DND-41 (cell line): Measurements from ENCODE around the gene NETO1.

ENCODE experiments used
- ATAC-seq: fragments of 200-7000 bp; cut with Tn5 transposase; 3 replicates; pipeline ENCODE4 v1.9.1; 2021; ENCODE audit warnings: low read depth; ENCODE audit not compliant: insufficient read depth
- DNase-seq: peaks from one replicate; pipeline ENCODE4 v3.0.0-alpha.2; 2020
- H2AFZ ChIP-seq: 2 replicates; pipeline ENCODE4 v1.6.0; 2012; ENCODE audit warnings: low read depth, low read length
- H3K27ac ChIP-seq: 2 replicates; pipeline ENCODE4 v1.5.1; 2012; ENCODE audit warnings: low read length, inconsistent platforms
- H3K27me3 ChIP-seq: fragments of 200-600 bp; sonication (generic); 2 replicates; pipeline ENCODE4 v1.6.0; 2012; ENCODE audit warnings: low read length, mild to moderate bottlenecking, inconsistent platforms; ENCODE audit not compliant: insufficient read depth, poor library complexity
- H3K36me3 ChIP-seq: 2 replicates; pipeline ENCODE4 v1.5.1; 2012; ENCODE audit warnings: low read length, inconsistent platforms; ENCODE audit not compliant: insufficient read depth
- H3K4me1 ChIP-seq: 2 replicates; pipeline ENCODE4 v1.5.1; 2012; ENCODE audit warnings: mild to moderate bottlenecking, low read length; ENCODE audit not compliant: insufficient read depth
- H3K4me2 ChIP-seq: 2 replicates; pipeline ENCODE4 v1.6.0; 2012; ENCODE audit warnings: mild to moderate bottlenecking, moderate library complexity, low read length, inconsistent platforms; ENCODE audit not compliant: insufficient read depth
- H3K4me3 ChIP-seq, 2 experiments: fragments of 200-600 bp in 1 of 2; shearing (Covaris generic) in 1 of 2; 2 replicates each; pipeline ENCODE4 v1.5.1; 2012 to 2016; ENCODE audit warnings: inconsistent platforms in 2 of 2, low read length in 2 of 2, mild to moderate bottlenecking in 2 of 2, low read depth in 1 of 2, moderate library complexity in 1 of 2
- H3K79me2 ChIP-seq: 2 replicates; pipeline ENCODE4 v1.6.0; 2012; ENCODE audit warnings: low read length, inconsistent platforms; ENCODE audit not compliant: insufficient read depth
- H3K9ac ChIP-seq: 2 replicates; pipeline ENCODE4 v1.6.0; 2012; ENCODE audit warnings: low read depth, mild to moderate bottlenecking, inconsistent platforms, low read length, moderate library complexity
- H3K9me3 ChIP-seq: 2 replicates; pipeline ENCODE4 v1.5.1; 2012; ENCODE audit warnings: low read length, moderate library complexity, mild to moderate bottlenecking, inconsistent platforms; ENCODE audit not compliant: insufficient read depth, severe bottlenecking
- H4K20me1 ChIP-seq: 2 replicates; pipeline ENCODE4 v1.6.0; 2012; ENCODE audit warnings: low read length; ENCODE audit not compliant: insufficient read depth
- EZH2 ChIP-seq: IDR thresholded peaks from 3 replicates; pipeline ENCODE4 v1.6.1; 2012; ENCODE audit warnings: borderline replicate concordance, low read depth, mild to moderate bottlenecking, moderate library complexity, low read length, inconsistent platforms; ENCODE audit not compliant: severe bottlenecking
- TF ChIP-seq, protein P1 (sequence below): IDR thresholded peaks from 2 replicates; pipeline ENCODE4 v1.5.1; 2012; ENCODE audit warnings: borderline replicate concordance, low read length, moderate library complexity, mild to moderate bottlenecking; ENCODE audit not compliant: poor library complexity, severe bottlenecking; ENCODE audit errors: extremely low read depth

Gene NETO1

DNA sequence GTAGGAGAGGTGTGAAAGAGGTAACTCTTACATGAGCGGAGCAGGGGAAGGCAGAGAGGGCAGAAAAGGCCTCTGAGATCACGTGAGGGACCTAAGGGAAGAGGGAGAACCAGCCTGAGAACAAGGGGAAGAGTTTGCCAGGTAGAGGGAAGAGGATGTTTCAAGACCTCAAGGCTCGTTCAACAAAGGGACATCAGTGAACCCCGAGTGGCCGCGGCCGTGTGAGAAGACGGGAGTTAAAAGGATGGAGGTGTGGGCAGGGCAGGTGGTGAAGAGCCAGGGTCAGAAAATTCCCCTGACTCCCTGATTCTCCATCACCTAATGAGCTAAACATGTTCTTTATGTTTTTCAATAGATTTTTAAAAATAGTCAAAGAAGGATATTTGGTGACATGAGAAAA lies 44.4 kb downstream of the NETO1 start:
- Histone ChIP-seq H3K4me3 (no peak overlapping the region), H3K4me1 (peaks cover 22% of the 10 kb centered on the region), H2AFZ (no peak overlapping the region), H3K27ac (no peak overlapping the region), H3K36me3 (peaks cover 4% of the 10 kb centered on the region; the same call in 1 of the 2 replicates), H3K27me3 (no peaks in the 10 kb centered on the region), H3K9me3 (no peaks in the 10 kb centered on the region), H3K4me2 (no peak overlapping the region), H3K79me2 (peaks cover 21% of the 10 kb centered on the region), H4K20me1 (no peaks in the 10 kb centered on the region), H3K9ac (no peak overlapping the region)
- DNase-seq (no peak), ATAC-seq (no peak)
- TF ChIP-seq, protein P1, sequence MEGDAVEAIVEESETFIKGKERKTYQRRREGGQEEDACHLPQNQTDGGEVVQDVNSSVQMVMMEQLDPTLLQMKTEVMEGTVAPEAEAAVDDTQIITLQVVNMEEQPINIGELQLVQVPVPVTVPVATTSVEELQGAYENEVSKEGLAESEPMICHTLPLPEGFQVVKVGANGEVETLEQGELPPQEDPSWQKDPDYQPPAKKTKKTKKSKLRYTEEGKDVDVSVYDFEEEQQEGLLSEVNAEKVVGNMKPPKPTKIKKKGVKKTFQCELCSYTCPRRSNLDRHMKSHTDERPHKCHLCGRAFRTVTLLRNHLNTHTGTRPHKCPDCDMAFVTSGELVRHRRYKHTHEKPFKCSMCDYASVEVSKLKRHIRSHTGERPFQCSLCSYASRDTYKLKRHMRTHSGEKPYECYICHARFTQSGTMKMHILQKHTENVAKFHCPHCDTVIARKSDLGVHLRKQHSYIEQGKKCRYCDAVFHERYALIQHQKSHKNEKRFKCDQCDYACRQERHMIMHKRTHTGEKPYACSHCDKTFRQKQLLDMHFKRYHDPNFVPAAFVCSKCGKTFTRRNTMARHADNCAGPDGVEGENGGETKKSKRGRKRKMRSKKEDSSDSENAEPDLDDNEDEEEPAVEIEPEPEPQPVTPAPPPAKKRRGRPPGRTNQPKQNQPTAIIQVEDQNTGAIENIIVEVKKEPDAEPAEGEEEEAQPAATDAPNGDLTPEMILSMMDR, result no peak
- no peak for TF ChIP-seq EZH2

DNA sequence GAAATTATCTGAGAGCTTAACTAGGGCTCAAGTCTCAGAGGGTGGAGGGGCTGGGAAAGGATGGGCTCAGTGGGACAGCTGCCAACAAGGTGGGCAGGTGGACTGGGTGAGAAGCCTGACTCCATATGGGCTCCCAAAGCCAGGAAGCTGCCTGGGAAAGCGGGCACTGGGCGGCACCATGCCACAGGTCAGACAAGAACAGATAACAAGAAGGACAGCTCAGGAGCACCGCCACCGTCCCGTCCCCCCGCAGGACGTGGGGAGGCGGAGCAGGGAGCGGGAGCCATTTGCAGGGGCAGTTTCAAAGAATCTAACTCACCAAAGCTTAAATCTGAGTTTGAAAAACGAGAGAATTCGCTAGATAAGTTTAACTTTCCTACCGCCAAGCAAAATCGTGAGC lies 45.6 kb downstream of the NETO1 start:
- Histone ChIP-seq H2AFZ (no peak overlapping the region), H3K4me2 (no peak overlapping the region), H4K20me1 (no peaks in the 10 kb centered on the region), H3K9me3 (no peaks in the 10 kb centered on the region), H3K9ac (no peak overlapping the region), H3K27me3 (no peaks in the 10 kb centered on the region), H3K79me2 (peaks cover 13% of the 10 kb centered on the region), H3K27ac (no peak overlapping the region), H3K36me3 (peaks cover 4% of the 10 kb centered on the region; the same call in 1 of the 2 replicates), H3K4me1 (peaks cover 11% of the 10 kb centered on the region), H3K4me3 (no peak overlapping the region)
- DNase-seq (no peak), ATAC-seq (no peak)
- TF ChIP-seq EZH2, result no peak
- TF ChIP-seq, protein P1, result no peak

DNA sequence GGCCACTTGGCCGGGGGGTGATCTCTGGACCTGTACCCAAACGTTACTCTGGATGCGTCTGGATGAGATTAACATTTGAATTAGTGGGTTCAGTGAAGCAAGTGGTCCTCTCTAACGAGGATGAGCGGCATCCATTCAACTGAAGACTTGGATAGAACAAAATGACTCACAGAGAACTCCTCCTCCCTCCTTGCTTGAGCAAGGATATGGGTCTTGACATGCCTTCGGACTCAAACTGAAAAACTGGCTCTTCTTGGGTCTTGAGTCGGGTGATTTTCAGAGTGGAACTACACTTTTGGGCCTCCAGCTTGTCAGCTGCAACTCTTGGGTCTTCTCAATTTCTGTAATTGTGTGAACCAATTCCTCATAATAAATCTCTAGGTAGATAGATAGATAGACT lies 47.2 kb downstream of the NETO1 start:
- no peak for DNase-seq
- H2AFZ ChIP-seq, result no peak overlapping the region
- TF ChIP-seq, protein P1, result no peak
- TF ChIP-seq EZH2, result no peak
- peaks cover 10% of the 10 kb centered on the region for H3K79me2 ChIP-seq
- no peak for ATAC-seq
- H3K27ac ChIP-seq, result no peak overlapping the region
- H3K9me3 ChIP-seq, result no peaks in the 10 kb centered on the region
- no peaks in the 10 kb centered on the region for H3K4me1 ChIP-seq
- H3K9ac ChIP-seq, result no peak overlapping the region
- H4K20me1 ChIP-seq, result no peaks in the 10 kb centered on the region
- H3K36me3 ChIP-seq, result peaks cover 4% of the 10 kb centered on the region
- H3K4me3 ChIP-seq, result no peak overlapping the region
- no peaks in the 10 kb centered on the region for H3K27me3 ChIP-seq
- H3K4me2 ChIP-seq, result no peak overlapping the region

DNA sequence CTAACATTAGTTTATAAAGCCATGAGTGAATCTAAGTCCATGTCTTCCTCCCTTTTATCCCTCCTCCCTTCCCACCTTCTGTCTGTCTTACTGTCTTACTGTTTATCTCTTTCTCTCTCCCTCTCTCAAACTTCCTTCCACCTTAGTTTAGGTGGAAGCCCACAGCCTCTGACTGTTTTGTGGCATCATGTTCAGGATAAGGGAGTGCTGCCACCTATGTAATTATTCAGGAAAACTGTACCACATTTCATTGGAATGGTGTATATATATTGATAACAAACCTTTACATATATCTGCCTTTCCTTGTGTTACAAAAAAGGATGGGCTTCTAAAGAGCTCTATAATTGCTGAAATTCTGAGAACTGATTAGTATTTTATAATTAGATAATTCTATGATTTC lies 48.7 kb downstream of the NETO1 start:
- Histone ChIP-seq H3K79me2 (peaks cover 10% of the 10 kb centered on the region), H3K9me3 (no peaks in the 10 kb centered on the region), H3K4me1 (no peaks in the 10 kb centered on the region), H3K27me3 (no peaks in the 10 kb centered on the region), H4K20me1 (no peaks in the 10 kb centered on the region), H3K36me3 (peaks cover 4% of the 10 kb centered on the region), H3K27ac (no peak overlapping the region), H2AFZ (no peak overlapping the region), H3K9ac (no peak overlapping the region), H3K4me3 (no peak overlapping the region), H3K4me2 (no peak overlapping the region)
- TF ChIP-seq, protein P1, result no peak
- no peak for TF ChIP-seq EZH2
- ATAC-seq (no peak), DNase-seq (no peak)
